ENCODE measurements around the gene SDK1. TPM values are rescaled to one million over a fixed set of nuclear protein-coding genes. Genes with fewer than 3 reads are reported as not detected.
"Not testable (repeated sequence)": the region's sequence is repeated elsewhere in the genome, so short reads cannot be mapped to it uniquely, and the experiment has no call there.

Gene SDK1
- total RNA-seq, 1 donor from 2014 or later, result 1.3 TPM

DNA sequence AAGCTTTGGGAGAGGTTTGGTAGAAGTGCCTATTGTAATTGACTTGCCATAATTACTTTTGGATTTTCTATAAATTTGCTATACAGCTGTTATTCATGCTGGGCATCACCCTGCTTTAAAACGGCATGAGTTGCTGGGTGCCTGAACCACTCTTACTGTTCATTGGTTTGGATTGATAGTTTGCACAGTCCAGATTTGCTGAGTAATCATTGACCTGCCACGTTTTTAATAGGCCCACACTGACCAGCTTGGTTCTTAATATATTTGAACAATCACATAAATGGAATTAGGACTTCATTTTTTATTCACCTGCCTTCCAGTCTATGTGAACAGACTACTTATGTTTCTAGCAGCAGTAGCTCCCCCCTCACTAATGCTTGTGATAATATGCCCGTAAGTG, 630.8 kb downstream of the SDK1 start:
- H3K4me3 Mint-ChIP-seq, result no peak overlapping the region
- peaks cover 5% of the 10 kb centered on the region for H3K27me3 Mint-ChIP-seq
- H3K27ac Mint-ChIP-seq, result no peak overlapping the region
- DNase-seq (no peak), ATAC-seq (ENCODE audit: low read depth) (no peak)
- no peaks in the 10 kb centered on the region for H3K36me3 Mint-ChIP-seq (ENCODE audit: low read depth)
- ChIA-PET CTCF (no interaction called here), POLR2A (no interaction called here)
- H3K9me3 Mint-ChIP-seq, result peaks cover 10% of the 10 kb centered on the region
- no peaks in the 10 kb centered on the region for H3K4me1 Mint-ChIP-seq
- no peak for TF ChIP-seq CTCF (IDR thresholded peaks at IDR 0.05)
- intact Hi-C loops (cut with micrococcal nuclease), result no loop called here

DNA sequence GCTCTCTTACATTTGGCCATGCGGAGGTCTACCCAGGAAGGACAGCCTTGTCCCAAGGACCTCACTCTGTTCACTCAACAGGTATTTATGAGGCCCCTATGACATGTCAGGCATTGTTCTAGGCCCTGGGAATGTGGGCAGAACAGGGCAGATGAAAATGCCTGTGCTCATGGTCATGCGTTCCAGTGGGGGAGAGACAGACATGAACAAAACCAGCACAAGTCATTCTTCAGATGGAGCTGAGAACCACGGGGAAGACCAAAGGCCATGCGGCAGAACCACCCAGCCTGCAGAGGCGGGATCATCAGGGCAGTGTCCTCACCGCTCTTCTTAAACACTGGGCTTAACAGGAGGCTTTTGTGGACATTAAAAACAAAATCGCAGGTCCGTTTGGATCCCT, 636.1 kb downstream of the SDK1 start:
- DNase-seq (no peak), ATAC-seq (ENCODE audit: low read depth) (no peak)
- H3K4me3 Mint-ChIP-seq, result no peak overlapping the region
- intact Hi-C loops (cut with micrococcal nuclease), result no loop called here
- POLR2A ChIA-PET, result interaction anchor here (0.5 kb wide), 1 partner anchor 24 kb away, joined by 5 read pairs; no protein-coding TSS in a partner anchor
- H3K9me3 Mint-ChIP-seq, result peaks cover 10% of the 10 kb centered on the region
- CTCF ChIA-PET, result no interaction called here
- H3K27me3 Mint-ChIP-seq, result peaks cover 3% of the 10 kb centered on the region
- no peaks in the 10 kb centered on the region for H3K4me1 Mint-ChIP-seq
- H3K27ac Mint-ChIP-seq, result no peak overlapping the region
- TF ChIP-seq CTCF (IDR thresholded peaks at IDR 0.05), result no peak
- no peaks in the 10 kb centered on the region for H3K36me3 Mint-ChIP-seq (ENCODE audit: low read depth)

DNA sequence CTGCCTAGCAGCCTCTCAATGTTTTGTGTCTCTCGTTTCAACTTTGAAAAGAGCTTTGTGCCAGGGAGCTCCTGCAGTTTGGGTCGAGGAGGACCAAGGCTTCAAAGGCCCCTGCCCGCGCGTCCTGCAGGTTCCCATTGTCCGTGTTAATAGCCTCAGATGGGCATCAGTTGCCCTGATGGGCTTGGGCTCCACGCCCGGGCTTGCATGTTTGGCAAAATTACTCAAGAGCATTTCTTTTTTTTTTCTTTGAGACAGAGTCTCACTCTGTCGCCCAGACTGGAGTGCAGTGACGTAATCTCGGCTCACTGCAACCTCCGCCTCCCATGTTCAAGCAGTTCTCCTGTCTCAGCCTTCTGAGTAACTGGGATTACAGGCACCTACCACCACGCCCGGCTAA, 636.6 kb downstream of the SDK1 start:
- CTCF ChIA-PET, result no interaction called here
- H3K4me3 Mint-ChIP-seq, result no peak overlapping the region
- no peaks in the 10 kb centered on the region for H3K4me1 Mint-ChIP-seq
- POLR2A ChIA-PET, result interaction anchor here (0.5 kb wide), 1 partner anchor 25 kb away, joined by 5 read pairs; no protein-coding TSS in a partner anchor
- no peak for TF ChIP-seq CTCF (IDR thresholded peaks at IDR 0.05)
- intact Hi-C loops (cut with micrococcal nuclease), result no loop called here
- H3K27ac Mint-ChIP-seq, result no peak overlapping the region
- no peaks in the 10 kb centered on the region for H3K36me3 Mint-ChIP-seq (ENCODE audit: low read depth)
- ATAC-seq (ENCODE audit: low read depth) (no peak), DNase-seq (no peak)
- peaks cover 10% of the 10 kb centered on the region for H3K9me3 Mint-ChIP-seq
- H3K27me3 Mint-ChIP-seq, result peaks cover 3% of the 10 kb centered on the region

- intact Hi-C loops (cut with micrococcal nuclease); POLR2A ChIA-PET; DNase-seq; H3K27ac Mint-ChIP-seq; H3K36me3 Mint-ChIP-seq (ENCODE audit: low read depth); H3K9me3 Mint-ChIP-seq; ATAC-seq (ENCODE audit: low read depth); H3K27me3 Mint-ChIP-seq; H3K4me3 Mint-ChIP-seq; CTCF ChIA-PET; H3K4me1 Mint-ChIP-seq: not testable (repeated sequence)
These were observed 640.7 kb downstream of the SDK1 start for GRCh38 chr7:3941706-3942105.

- Mint-ChIP-seq H3K4me3 (no peak overlapping the region), H3K27ac (no peak overlapping the region), H3K9me3 (peaks cover 5% of the 10 kb centered on the region), H3K36me3 (ENCODE audit: low read depth) (no peaks in the 10 kb centered on the region), H3K4me1 (no peaks in the 10 kb centered on the region), H3K27me3 (peaks cover 9% of the 10 kb centered on the region)
- no peak for TF ChIP-seq CTCF (IDR thresholded peaks at IDR 0.05)
- CTCF ChIA-PET, result no interaction called here
- POLR2A ChIA-PET, result no interaction called here
- ATAC-seq (ENCODE audit: low read depth) (no peak), DNase-seq (no peak)
- intact Hi-C loops (cut with micrococcal nuclease), result no loop called here
These were observed 641.2 kb downstream of the SDK1 start for GRCh38 chr7:3942276-3942675.

Measured in activated B cell treated with CpG ODN at 0.5 μM for 24 hours (primary cell).